ENCODE measurements around the gene PSMA7. TPM values are rescaled to one million over a fixed set of nuclear protein-coding genes. Genes with fewer than 3 reads are reported as not detected.

Gene PSMA7
- total RNA-seq, 1 donor from 2014 or later: 217 TPM

GRCh38 chr20:62155428-62156253, 12.4 kb upstream of the PSMA7 start:
- Mint-ChIP-seq H3K36me3 (ENCODE audit: unreplicated experiment) (peaks cover 18% of the 10 kb centered on the region), H3K4me1 (ENCODE audit: unreplicated experiment) (peaks cover 15% of the 10 kb centered on the region), H3K4me3 (ENCODE audit: unreplicated experiment) (no peak overlapping the region), H3K9me3 (ENCODE audit: unreplicated experiment) (no peaks in the 10 kb centered on the region), H3K27me3 (ENCODE audit: unreplicated experiment) (no peaks in the 10 kb centered on the region), H3K27ac (ENCODE audit: unreplicated experiment) (peak overlapping the region; percentile 36)
- no peak for DNase-seq (ENCODE audit: extremely low spot score, unreplicated experiment)
- TF ChIP-seq CTCF (IDR thresholded peaks at IDR 0.05): no peak

GRCh38 chr20:62151835-62152364, 8.7 kb upstream of the PSMA7 start:
- no peak overlapping the region for H3K27ac Mint-ChIP-seq (ENCODE audit: unreplicated experiment)
- H3K27me3 Mint-ChIP-seq (ENCODE audit: unreplicated experiment): no peaks in the 10 kb centered on the region
- H3K9me3 Mint-ChIP-seq (ENCODE audit: unreplicated experiment): no peaks in the 10 kb centered on the region
- peaks cover 15% of the 10 kb centered on the region for H3K36me3 Mint-ChIP-seq (ENCODE audit: unreplicated experiment)
- DNase-seq (ENCODE audit: extremely low spot score, unreplicated experiment): no peak
- H3K4me1 Mint-ChIP-seq (ENCODE audit: unreplicated experiment): peaks cover 34% of the 10 kb centered on the region
- H3K4me3 Mint-ChIP-seq (ENCODE audit: unreplicated experiment): no peak overlapping the region
- TF ChIP-seq CTCF (IDR thresholded peaks at IDR 0.05): no peak

- peaks cover 31% of the 10 kb centered on the region for H3K4me1 Mint-ChIP-seq (ENCODE audit: unreplicated experiment)
- H3K9me3 Mint-ChIP-seq (ENCODE audit: unreplicated experiment): no peaks in the 10 kb centered on the region
- no peaks in the 10 kb centered on the region for H3K27me3 Mint-ChIP-seq (ENCODE audit: unreplicated experiment)
- no peak for TF ChIP-seq CTCF (IDR thresholded peaks at IDR 0.05)
- peaks cover 15% of the 10 kb centered on the region for H3K36me3 Mint-ChIP-seq (ENCODE audit: unreplicated experiment)
- DNase-seq (ENCODE audit: extremely low spot score, unreplicated experiment): no peak
- H3K4me3 Mint-ChIP-seq (ENCODE audit: unreplicated experiment): no peak overlapping the region
- no peak overlapping the region for H3K27ac Mint-ChIP-seq (ENCODE audit: unreplicated experiment)
Observed at GRCh38 chr20:62151225-62151624, 8.0 kb upstream of the PSMA7 start.

GRCh38 chr20:62150310-62150575, 7.0 kb upstream of the PSMA7 start:
- Mint-ChIP-seq H3K9me3 (ENCODE audit: unreplicated experiment) (no peaks in the 10 kb centered on the region), H3K36me3 (ENCODE audit: unreplicated experiment) (peaks cover 15% of the 10 kb centered on the region), H3K4me1 (ENCODE audit: unreplicated experiment) (peaks cover 30% of the 10 kb centered on the region), H3K27me3 (ENCODE audit: unreplicated experiment) (no peaks in the 10 kb centered on the region), H3K4me3 (ENCODE audit: unreplicated experiment) (no peak overlapping the region), H3K27ac (ENCODE audit: unreplicated experiment) (peak overlapping the region; percentile 28)
- no peak for DNase-seq (ENCODE audit: extremely low spot score, unreplicated experiment)
- TF ChIP-seq CTCF (IDR thresholded peaks at IDR 0.05): no peak

GRCh38 chr20:62149532-62150309, 6.5 kb upstream of the PSMA7 start:
- H3K4me1 Mint-ChIP-seq (ENCODE audit: unreplicated experiment): peaks cover 32% of the 10 kb centered on the region
- H3K4me3 Mint-ChIP-seq (ENCODE audit: unreplicated experiment): no peak overlapping the region
- no peak for DNase-seq (ENCODE audit: extremely low spot score, unreplicated experiment)
- peaks cover 13% of the 10 kb centered on the region for H3K36me3 Mint-ChIP-seq (ENCODE audit: unreplicated experiment)
- H3K9me3 Mint-ChIP-seq (ENCODE audit: unreplicated experiment): no peaks in the 10 kb centered on the region
- no peak for TF ChIP-seq CTCF (IDR thresholded peaks at IDR 0.05)
- H3K27me3 Mint-ChIP-seq (ENCODE audit: unreplicated experiment): no peaks in the 10 kb centered on the region
- no peak overlapping the region for H3K27ac Mint-ChIP-seq (ENCODE audit: unreplicated experiment)

All from osteocyte (in vitro differentiated cells).